Limb (tissue), 2 donors: Measurements from ENCODE around the gene ITGB5.
"Not testable (repeated sequence)": the region's sequence is repeated elsewhere in the genome, so short reads cannot be mapped to it uniquely, and the experiment has no call there.

Experiments
- DNase-seq, 2 donors: peaks; one replicate each; pipeline ENCODE4 v3.0.0-alpha.2; 2016; ENCODE audit errors: extremely low spot score in 2 of 2

Gene ITGB5

DNA sequence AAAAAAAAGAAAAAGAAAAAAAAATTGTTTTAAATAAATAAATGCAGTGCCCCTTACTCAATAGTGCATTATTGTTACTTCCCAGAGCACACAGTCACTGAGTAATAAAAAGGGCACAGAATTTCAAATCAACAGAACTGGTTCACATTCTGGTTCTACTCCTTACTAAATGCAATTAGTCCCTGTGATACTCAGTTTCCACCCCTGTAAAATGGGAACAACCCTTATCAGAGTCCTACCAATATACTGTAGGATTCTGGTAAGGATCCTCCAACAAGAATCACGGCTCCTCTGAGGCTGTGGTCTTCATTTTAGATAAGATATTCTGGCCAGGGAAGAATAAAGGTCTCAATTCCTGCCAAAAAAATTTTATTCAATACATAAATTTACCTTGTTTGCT lies 50.7 kb downstream of the ITGB5 start:
- no peak for DNase-seq

DNA sequence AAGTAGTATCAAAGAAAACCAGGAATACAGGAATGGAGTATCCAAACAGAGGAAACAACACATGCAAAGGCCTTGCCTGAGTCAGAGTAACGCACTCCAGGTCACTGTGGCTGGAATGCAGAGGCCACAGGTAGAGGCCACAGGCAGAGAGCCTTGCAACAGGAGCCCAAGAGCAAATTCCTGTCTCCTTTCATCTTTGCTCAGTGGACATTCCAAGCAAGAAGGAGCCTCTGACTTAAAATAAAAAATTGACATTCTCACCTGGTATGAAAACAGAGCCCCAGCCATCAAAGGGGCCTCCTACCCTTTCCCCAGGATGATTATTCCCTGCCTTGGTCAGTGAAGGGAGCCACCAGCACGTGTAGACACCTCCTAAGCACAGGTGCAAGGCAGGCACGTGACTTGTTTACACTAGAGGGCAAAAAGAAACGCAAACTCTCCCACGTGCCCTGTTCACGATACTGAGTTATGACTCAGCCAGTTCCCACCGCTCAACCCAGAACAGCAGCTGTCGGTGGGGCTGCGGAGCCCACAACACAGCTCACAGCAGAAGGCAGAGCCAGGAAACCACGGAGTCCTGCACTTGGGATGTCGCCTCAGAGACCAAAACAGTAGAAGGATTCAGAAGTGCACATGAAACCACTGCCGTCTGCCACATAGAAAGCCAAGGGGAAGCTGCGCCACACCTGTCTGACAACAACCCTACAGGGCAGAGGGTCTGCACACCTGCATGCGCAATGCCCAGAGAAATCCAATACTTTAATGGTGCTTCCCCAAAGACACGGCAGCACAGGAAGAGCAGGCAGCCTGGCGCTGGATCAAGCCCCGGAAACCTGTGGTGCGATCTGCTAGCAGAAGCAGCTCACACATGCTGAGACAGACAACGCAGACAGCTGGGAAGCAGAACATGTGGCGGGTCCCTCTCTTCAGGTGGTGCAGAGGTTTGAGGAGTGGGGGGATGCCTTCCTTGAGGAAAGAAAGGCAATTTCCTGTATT lies 52.1 kb downstream of the ITGB5 start:
- DNase-seq = peak; percentile 55 to 65

- no peak for DNase-seq
Measured at GRCh38 chr3:124833710-124834332, 53.3 kb downstream of the ITGB5 start.

DNA sequence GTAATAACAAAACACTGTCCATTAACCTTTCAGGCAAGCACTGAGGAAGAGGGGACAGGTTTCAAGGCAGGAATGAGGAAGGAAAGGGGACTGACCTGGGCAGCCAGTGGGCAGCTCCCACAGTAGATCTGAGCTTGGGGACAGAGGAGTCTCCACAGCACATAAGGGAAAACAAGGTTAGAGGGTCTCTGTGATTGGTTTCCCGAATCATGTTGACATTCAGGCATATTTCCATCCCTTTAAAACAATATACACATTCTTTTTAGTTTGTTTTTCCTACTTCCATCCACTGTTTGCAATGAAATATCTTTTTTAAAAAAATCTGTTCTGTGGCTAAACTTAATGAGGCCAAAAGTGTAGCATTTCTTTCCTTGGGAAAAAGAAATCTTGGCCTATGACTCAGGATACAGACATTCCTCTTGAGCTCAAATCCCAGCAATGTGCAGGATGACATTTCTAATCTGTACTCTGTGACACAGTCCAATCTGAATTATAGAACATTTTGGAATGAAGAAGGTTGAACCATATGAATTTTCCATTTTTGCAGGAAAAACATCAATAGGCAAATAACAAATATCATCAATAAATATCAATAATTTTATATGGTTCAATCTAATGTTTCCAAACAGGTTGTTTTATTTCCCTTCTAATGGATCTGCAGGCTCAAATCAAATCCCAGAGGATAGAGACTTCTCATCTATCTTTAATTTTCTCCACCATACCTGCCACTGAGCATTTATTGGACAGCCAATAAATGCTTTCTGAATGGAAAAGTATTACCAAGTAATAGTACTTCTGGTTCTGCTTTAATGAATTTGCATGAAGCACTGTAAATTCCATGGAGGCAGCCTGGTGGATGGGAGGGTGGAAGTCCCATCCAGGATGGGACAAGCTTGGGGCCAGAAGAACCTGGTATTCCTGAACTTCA lies 54.1 kb downstream of the ITGB5 start:
- no peak for DNase-seq

GRCh38 chr3:124831628-124832199 lies 55.5 kb downstream of the ITGB5 start:
- DNase-seq = no peak

- no peak for DNase-seq
Measured at GRCh38 chr3:124829819-124830554, 57.2 kb downstream of the ITGB5 start.

- no peak for DNase-seq
Measured at GRCh38 chr3:124829178-124829818, 57.9 kb downstream of the ITGB5 start.

DNA sequence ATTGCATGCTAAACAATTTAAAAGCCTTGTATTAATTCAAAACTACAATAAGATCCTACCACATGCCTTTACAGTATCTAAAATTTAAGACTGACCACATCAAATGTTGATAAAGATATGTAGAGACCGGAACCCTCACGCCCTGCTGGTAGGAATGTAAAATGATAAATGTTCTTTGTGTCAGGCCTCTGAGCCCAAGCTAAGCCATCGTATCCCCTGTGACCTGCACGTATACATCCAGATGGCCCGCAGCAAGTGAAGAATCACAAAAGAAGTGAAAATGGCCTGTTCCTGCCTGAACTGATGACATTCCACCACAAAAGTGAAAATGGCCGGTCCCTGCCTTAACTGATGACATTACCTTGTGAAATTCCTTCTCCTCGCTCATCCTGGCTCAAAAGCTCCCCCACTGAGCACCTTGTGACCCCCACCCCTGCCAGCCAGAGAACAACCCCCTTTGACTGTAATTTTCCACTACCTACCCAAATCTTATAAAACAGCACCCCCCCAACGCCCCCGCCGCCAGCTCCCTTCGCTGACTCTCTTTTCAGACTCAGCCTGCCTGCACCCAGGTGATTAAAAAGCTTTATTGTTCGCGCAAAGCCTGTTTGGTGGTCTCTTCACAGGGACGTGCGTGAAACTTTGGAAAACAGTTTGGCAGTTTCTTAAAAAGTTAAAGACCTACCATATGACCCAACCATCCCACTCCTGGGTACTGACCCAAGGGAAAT lies 59.5 kb downstream of the ITGB5 start:
- DNase-seq = not testable (repeated sequence)

DNA sequence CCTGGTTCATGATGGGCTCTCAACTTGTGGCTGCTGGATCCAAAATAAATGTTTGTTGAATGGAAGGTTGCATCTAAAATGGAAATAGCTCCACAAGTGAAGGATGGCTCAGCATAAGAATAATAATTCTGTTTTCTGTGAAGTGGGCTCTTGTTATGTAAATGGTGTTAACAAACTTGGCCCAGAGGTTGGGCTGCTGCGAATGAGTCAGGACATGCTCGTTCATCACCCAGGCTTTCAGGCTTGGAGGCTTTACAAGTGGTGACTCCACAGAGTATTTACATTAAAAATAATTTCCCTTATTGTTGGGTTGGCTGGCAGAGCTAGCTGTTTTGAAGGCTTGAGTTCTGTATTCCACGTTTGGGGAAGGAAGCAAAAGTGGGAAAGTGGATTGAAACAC lies 60.5 kb downstream of the ITGB5 start:
- DNase-seq = no peak

DNA sequence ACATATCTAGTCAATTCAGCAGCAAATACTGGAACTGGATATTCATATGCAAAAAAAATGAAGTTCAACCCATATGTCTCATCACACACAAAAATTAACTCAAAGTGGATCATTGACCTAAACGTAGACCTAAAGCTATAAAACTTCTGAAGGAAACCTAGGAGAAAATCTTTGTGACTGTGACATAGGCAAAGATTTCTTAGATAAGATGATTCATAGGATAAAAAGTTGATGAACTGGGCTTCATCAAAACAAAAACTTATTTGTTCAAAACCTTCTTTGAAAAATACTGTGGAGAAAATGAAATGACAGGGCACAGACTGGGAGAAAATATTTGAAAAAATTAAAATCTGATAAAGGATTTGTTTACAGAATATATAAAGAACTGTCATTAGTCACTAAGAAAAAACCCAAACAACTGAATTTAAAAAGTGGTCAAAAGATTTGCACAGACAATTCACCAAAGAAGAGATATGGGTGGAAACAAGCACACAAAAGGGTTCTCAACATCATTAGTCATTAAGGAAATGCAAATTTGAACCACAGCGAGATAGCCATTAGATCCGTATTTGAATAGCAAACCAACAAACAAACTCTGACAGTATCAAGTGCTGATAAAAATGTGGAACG lies 62.8 kb downstream of the ITGB5 start:
- no peak for DNase-seq

DNA sequence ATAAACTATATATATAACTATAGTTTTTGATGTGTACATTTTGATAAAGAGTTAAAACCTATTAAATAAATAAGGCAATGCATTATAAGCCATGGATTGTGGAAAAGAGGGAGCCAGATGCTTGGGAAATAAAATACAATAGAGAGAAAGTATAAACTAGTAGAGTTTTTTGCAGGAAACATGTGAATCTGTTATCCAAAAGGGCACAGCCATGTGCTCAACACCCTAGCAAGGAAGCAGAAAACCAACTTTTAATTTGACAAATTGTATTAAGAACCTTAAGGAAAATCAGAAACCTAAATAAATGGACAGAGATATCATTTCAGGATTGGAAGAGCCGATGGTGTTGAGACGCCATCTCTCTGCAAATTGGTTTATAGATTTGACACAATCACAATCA lies 63.5 kb downstream of the ITGB5 start:
- no peak for DNase-seq

DNA sequence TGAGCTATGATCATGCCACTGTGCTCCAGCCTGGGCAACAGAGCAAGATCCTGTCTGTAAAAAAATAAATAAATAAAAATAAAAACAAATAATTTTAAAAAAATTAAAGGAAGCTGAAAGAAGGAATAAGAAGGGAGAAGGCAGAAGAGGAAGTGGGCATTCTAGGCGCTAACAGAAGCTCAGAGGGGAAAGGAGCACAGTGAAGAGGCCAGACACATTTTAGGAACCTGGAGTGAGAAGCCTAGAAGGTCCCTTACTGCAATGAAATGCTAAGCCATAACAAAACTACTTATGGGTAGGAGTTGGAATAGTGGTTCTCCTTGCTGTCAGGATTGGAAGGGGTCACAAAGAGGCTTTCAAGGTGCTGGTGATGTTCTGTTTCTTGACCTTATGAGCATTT lies 64.0 kb downstream of the ITGB5 start:
- no peak for DNase-seq

- no peak for DNase-seq
Measured at GRCh38 chr3:124821356-124821755, 65.8 kb downstream of the ITGB5 start.

GRCh38 chr3:124818398-124819091 lies 68.6 kb downstream of the ITGB5 start:
- peak; percentile 30 to 49 for DNase-seq

DNA sequence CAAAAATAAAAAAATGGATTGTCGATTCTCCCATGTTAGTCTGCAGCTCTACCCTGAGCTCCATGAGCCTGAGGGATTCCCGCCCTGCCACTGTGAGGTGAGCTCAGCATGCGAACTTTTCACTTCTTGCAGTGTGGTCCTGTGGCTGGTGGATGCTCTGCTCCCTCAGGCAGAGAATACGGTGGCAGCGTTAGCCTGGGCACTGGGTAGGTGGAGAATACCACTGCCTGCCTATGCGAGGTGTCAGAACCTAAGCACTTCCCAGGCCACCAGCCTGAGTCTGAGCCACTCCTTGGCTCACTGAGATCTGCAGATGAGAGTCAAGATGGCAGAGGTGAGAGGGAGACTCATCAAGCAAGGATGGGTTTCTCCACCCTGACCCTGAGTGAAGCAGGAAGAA lies 70.1 kb downstream of the ITGB5 start:
- no peak for DNase-seq

DNA sequence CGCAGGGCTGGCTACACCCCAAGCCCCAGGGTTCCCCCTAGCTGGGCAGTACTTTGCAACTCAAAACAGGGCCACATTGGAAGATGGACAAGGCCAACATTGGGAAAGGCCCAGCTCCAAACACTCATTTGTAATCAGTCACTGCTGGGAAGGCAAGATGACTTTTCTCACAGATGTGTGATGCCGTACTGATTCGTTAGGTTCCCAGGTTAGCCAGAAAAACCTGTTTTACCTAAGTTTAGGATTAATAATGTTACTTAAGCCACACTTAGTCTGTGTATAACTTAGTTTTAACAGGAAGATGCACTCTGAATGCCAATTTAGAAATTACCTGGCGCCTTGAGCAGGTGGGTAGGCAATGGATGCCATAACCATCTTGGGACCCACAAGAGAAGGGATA lies 71.0 kb downstream of the ITGB5 start:
- no peak for DNase-seq

DNA sequence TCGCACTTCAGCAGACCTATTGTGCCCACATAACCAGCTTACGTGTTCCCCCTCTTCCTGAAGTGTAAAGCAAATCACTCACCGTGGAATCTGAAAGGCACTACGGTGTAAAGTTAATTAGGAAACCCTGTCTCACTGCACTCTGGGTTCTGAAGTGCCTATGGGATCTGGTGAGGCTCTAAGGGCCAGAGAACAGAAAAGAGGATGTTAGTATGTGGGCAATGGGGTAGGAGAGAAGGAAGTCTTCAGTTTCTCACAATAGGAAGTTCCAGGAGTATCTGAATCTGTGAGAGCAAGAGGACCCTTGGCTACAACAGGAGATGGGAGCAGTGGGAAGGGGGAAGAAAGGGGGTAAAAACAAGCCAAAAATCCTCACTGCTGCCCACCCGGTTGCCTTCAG lies 71.4 kb downstream of the ITGB5 start:
- DNase-seq = no peak
